HG03354 (cell line): ENCODE data around the gene CNTNAP2.
A peak's percentile ranks its signal among the peaks of the same experiment; 100 is the strongest.

Experiments used
- ATAC-seq: cut with Tn5 transposase; IDR thresholded peaks from one replicate; pipeline ENCODE4 v1.9.1; 2021; ENCODE audit warnings: mild to moderate bottlenecking; ENCODE audit not compliant: unreplicated experiment, poor library complexity, severe bottlenecking

The CNTNAP2 gene

DNA sequence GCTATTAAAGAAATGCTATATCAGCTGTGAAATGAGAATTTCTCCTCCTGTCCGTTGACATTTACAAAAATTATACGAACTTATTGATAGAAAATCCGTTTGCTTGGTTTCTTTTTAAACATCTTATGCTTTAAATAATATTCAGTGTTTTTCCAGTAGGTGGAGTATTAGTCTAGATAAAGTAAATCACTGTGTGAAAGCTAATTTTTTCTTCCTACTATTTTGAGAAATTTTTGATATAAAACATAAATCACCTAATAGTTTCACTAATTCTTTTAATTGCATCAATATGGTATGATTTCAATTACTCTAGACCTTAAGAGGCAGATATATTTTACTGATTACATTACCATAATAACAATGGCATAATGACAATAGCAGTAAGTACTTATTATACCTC lies 2138.7 kb downstream of the CNTNAP2 start:
- ATAC-seq = no peak

GRCh38 chr7:148256433-148256832 lies 2139.8 kb downstream of the CNTNAP2 start:
- ATAC-seq = no peak

DNA sequence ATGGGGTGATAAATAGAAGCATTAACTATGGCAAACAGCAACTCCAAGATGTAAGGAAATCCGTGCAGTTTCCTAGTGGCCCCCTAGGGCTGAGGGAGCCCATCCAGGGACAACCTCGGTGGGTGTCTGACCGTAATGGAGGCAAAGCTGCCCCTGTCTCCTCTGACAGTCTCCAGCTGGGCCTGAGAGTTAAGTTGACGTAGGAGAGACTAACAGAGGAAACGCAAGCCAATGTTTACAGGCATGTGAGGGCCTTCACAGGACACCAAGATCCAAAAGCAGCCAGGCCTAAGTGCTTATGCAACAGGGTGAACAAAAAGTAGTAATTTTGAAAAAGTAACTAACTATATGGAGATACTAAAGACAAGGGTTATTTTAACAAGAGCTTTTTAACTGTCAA lies 2144.0 kb downstream of the CNTNAP2 start:
- no peak for ATAC-seq

DNA sequence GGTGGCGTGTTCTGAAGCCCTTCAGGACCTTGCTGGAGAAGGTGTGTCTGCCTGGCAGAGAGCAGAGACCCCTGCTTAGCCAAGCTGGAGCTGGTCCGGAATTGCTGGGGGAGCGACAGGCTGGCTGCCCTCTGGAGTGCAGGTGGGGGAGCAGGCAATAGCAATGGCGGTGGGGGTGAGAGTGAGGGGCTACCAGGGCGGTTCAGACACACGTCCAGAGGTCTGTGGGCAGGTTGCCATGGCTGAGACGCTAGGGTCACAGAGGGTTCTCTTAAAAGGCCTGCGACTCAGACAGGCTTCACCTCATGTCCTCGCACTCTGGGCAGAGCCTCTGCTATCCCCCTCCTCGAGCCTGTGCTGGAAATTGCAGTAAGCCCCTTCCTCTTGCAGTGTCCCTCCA lies 2144.9 kb downstream of the CNTNAP2 start:
- no peak for ATAC-seq

DNA sequence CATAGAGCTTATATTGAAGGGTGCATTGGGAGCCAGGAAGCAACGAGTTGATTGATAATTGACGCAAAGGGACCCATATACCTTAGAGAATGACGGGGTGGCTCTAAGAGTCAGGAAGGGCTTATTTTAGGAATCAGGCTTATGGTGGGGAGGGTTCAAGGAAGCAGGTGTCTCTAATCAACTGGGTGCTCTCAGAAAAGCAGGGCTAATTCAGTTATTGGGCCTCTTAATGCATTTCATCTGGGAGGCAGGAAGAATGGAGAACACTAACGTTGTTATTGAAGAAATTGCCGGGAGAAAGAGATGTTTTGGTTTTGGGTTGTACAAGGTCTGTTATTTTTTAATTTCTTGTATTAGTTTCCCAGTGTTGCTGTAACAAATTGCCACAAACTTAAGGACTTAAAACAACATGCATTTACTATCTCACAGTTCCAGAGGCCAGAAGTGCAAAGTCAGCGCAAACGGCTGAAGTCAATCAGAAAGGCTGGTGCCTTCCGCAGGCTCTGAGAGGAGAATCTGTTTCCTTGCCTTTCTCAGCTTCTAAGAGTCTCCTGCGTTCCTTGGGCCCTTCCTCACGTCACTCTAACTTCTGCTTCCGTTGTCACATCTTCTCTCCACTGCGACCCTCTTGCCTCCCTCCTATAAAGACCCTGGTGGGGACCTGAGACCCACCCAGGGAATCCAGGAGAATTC lies 2145.5 kb downstream of the CNTNAP2 start:
- peak; percentile 11 for ATAC-seq

GRCh38 chr7:148262721-148263229 lies 2146.2 kb downstream of the CNTNAP2 start:
- peak; percentile 87 for ATAC-seq

DNA sequence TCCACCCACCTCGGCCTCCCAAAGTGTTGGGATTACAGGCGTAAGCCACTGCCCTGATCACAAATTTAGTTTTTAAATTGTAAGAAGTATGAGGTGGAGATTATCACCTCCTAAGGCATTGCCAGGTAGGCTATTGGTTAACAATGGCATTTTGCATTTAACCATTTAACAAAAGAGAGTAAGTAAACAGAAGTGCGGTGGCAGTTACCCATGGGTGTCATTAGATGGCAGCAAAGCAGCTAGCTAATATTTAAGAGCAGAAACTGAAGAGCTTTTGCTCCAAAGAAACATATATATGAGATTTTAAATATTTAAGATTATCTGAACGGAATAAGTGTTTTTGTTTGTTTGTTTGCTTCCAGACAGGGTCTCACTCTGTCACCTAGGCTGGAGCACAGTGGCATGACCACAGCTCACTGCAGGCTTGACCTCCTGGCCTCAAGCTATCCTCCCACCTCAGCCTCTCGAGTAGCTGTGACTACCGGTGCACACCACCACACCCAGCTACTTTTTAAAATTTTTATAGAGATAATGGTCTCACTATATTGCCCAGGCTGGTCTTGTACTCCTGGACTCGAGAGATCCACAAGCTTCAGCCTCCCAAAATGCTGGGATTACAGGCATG lies 2148.4 kb downstream of the CNTNAP2 start:
- peak; percentile 74 for ATAC-seq

- no peak for ATAC-seq
Measured at GRCh38 chr7:148265896-148266295, 2149.3 kb downstream of the CNTNAP2 start.

- ATAC-seq = no peak
Measured at GRCh38 chr7:148266795-148267194, 2150.2 kb downstream of the CNTNAP2 start.

DNA sequence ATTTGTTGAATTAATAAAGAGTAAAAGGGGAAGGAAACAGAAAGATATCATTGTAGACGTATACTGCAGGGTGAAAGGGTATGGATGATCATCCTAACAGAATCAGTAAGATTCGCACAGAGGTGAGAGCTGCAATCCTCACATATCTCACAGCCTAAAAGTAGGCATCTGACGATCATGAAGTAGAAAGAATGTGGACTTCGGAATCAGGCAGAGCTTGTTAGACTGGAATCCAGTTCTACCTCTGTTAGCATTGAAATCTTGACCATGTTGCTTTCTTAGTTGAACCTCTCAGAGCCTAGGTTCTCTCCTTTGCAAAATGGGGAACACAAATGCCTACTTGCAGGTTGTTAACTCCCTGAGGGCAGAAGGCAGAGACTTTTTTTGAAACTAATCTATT lies 2154.0 kb downstream of the CNTNAP2 start:
- no peak for ATAC-seq

- ATAC-seq = no peak
Measured at GRCh38 chr7:148274118-148274517, 2157.5 kb downstream of the CNTNAP2 start.

- ATAC-seq = no peak
Measured at GRCh38 chr7:148275359-148275890, 2158.8 kb downstream of the CNTNAP2 start.

- no peak for ATAC-seq
Measured at GRCh38 chr7:148276314-148277041, 2159.9 kb downstream of the CNTNAP2 start.

- no peak for ATAC-seq
Measured at GRCh38 chr7:148277042-148277660, 2160.6 kb downstream of the CNTNAP2 start.

DNA sequence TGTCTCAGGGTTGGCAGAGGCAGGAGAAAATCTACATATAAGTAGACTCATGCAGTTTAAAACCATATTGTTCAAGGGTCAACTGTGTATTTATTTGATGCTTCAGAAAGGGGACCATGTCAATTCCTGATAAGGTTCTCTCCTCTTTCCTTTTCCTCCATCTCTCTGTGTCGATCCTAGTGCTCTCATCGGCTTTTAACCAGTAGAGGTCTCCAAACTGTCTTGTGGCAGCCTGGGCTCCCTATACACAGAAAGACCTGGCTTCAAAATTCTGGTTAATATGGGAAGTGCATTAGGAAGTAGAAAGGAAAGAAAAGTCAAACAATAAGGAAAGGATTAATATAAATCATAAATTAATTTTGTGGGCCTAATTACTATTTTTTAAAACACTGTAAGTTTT lies 2169.5 kb downstream of the CNTNAP2 start:
- no peak for ATAC-seq

DNA sequence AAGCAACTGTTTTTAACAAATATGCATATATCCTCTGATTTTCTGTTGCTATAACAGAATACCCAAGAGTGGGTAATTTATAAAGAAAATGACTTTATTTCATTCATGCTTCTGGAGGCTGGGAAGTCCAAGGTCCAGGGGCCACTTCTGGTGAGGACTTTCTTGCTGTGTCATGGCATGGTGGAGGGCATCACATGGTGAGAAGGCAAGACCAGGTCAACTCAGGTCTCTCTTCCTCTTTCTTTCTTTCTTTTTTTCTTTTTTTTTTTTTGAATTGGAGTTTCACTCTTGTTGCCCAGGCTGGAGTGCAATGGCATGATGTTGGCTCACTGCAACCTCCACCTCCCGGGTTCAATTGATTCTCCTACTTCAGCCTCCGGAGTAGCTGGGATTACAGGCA lies 2170.9 kb downstream of the CNTNAP2 start:
- ATAC-seq = no peak

DNA sequence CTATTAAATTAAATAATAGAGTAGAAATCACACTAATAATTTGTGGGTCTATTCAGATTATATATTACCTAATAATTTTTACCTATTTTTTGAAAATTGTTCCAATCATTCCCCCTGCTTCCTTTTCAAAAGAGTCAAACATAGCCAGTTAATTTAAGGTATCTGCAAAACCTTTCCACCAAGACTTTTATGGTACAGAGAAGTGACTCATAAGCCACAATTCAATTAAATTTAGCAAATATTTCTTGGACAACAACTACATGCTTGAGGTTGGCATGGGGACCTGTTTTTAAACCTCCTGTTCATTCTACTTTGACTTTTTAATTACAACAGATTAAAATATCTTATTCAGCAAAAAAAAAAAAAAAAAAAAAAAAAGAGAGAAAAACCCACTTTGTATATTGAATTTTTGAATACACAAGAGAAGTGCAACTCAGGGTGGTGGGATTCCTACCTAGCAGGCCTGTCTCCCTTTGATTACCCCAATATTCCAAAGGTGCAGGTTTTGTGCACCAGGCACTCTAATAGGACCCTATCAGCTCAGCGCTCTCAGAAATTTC lies 2172.1 kb downstream of the CNTNAP2 start:
- ATAC-seq = no peak

DNA sequence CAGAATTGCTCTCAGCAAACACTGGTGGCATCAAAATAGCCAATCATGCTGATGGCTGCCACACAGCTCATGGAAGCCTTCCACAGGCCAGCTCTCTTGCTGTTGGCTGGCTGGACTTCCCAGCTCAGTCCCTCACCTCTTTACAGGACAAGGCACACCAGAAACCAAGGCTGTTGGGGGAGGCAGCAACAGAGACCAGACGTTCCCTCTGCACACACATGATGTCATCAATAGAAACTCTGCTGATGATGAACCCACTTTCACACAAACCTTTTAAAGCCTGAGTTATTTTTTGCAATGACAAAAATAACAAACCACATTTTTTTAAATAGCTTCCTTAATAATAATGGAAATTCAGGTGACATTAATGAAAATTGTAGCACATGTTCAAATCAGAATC lies 2173.0 kb downstream of the CNTNAP2 start:
- no peak for ATAC-seq

DNA sequence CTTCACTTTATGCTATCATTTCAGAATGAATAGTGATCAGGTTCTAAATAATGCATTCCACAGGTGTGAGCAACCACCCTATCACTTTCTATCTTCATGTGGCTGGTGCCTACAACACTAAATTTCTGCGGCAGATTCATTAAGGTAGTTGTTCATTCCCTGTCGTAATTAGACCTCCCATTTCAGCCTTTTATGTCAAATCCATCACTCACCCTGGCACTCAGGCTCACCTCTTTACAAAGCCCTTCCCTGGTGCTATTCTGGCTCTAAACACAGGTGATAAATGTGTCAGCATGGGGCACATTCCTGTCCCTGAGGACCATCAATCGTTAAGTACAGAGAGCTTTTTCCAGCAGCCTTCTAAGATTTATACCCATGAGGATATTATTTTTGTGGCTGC lies 2173.9 kb downstream of the CNTNAP2 start:
- ATAC-seq = no peak

DNA sequence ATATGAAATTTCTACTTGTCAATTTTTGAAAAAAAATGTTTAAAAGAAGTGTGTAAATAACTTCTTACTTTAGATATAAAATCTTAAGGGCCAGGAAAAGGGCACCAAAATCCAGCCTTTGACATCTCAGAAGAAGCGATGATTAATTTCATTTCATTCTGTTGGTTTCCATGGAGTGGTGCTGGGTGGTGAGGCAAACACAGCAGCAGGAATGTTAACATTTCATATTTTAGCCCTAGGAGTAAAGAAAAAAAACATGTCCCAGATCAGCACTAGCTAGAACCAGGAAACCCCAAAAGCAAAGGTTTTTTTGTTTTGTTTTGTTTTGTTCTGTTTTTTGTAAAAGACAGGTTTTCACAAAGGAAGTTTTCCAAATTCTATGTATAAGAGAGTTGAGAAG lies 2175.2 kb downstream of the CNTNAP2 start:
- no peak for ATAC-seq
